WTC11 (cell line): Measurements from ENCODE around the gene OPN1SW.

Source experiments
- TF ChIP-seq, protein P1 (sequence below): fragments of 200-600 bp; IDR thresholded peaks from 2 replicates; pipeline ENCODE4 v1.8.0; 2022; ENCODE audit warnings: antibody characterized with exemption
- TF ChIP-seq, protein P2 (sequence below): sonication (generic); formaldehyde crosslinking; IDR thresholded peaks from 2 replicates; pipeline ENCODE4 v1.8.0; 2022; ENCODE audit warnings: mild to moderate bottlenecking, missing genetic modification reagents

GRCh38 chr7:128742206-128742605 lies 33.4 kb downstream of the OPN1SW start:
- TF ChIP-seq, protein P1, sequence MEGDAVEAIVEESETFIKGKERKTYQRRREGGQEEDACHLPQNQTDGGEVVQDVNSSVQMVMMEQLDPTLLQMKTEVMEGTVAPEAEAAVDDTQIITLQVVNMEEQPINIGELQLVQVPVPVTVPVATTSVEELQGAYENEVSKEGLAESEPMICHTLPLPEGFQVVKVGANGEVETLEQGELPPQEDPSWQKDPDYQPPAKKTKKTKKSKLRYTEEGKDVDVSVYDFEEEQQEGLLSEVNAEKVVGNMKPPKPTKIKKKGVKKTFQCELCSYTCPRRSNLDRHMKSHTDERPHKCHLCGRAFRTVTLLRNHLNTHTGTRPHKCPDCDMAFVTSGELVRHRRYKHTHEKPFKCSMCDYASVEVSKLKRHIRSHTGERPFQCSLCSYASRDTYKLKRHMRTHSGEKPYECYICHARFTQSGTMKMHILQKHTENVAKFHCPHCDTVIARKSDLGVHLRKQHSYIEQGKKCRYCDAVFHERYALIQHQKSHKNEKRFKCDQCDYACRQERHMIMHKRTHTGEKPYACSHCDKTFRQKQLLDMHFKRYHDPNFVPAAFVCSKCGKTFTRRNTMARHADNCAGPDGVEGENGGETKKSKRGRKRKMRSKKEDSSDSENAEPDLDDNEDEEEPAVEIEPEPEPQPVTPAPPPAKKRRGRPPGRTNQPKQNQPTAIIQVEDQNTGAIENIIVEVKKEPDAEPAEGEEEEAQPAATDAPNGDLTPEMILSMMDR, result no peak
- TF ChIP-seq, protein P2, sequence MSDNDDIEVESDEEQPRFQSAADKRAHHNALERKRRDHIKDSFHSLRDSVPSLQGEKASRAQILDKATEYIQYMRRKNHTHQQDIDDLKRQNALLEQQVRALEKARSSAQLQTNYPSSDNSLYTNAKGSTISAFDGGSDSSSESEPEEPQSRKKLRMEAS (CRISPR knock-in tag), result no peak
